Panc1 (cell line): ENCODE results near the gene PATJ.

ENCODE experiments used
- POLR2AphosphoS5 ChIP-seq: IDR thresholded peaks from 2 replicates; pipeline ENCODE4 v1.6.1; 2012; ENCODE audit warnings: mild to moderate bottlenecking, low read depth, low read length, moderate library complexity
- TF ChIP-seq, protein P1 (sequence below): fragments of 450-650 bp; IDR thresholded peaks from 2 replicates; pipeline ENCODE4 v1.5.1; 2017; ENCODE audit warnings: mild to moderate bottlenecking

- TF ChIP-seq, protein P1, sequence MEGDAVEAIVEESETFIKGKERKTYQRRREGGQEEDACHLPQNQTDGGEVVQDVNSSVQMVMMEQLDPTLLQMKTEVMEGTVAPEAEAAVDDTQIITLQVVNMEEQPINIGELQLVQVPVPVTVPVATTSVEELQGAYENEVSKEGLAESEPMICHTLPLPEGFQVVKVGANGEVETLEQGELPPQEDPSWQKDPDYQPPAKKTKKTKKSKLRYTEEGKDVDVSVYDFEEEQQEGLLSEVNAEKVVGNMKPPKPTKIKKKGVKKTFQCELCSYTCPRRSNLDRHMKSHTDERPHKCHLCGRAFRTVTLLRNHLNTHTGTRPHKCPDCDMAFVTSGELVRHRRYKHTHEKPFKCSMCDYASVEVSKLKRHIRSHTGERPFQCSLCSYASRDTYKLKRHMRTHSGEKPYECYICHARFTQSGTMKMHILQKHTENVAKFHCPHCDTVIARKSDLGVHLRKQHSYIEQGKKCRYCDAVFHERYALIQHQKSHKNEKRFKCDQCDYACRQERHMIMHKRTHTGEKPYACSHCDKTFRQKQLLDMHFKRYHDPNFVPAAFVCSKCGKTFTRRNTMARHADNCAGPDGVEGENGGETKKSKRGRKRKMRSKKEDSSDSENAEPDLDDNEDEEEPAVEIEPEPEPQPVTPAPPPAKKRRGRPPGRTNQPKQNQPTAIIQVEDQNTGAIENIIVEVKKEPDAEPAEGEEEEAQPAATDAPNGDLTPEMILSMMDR = no peak
- no peak for TF ChIP-seq POLR2AphosphoS5
Observed at GRCh38 chr1:61992257-61992656, 250.0 kb downstream of the PATJ start.
